Stimulated activated CD8-positive, alpha-beta memory T cell treated with anti-CD3 and anti-CD28 coated beads, Interleukin-15, amount 100 ng/mL, for 4 hours (primary cell): ENCODE results near the gene OXTR.

Source experiments
- DNase-seq, 2 donors: peaks; one replicate each; pipeline ENCODE4 v3.0.0-alpha.2; 2020; ENCODE audit warnings: low read depth in 2 of 2

The OXTR gene

GRCh38 chr3:8767667-8768363 lies 1.6 kb downstream of the OXTR start:
- DNase-seq, result no peak

GRCh38 chr3:8767256-8767666 lies 2.2 kb downstream of the OXTR start:
- no peak for DNase-seq

GRCh38 chr3:8766148-8766547 lies 3.3 kb downstream of the OXTR start:
- no peak for DNase-seq

GRCh38 chr3:8765528-8765927 lies 3.9 kb downstream of the OXTR start:
- DNase-seq, result no peak

GRCh38 chr3:8764528-8764927 lies 4.9 kb downstream of the OXTR start:
- no peak for DNase-seq

GRCh38 chr3:8762607-8763377 lies 6.6 kb downstream of the OXTR start:
- DNase-seq, result no peak

GRCh38 chr3:8761866-8762265 lies 7.5 kb downstream of the OXTR start:
- DNase-seq, result no peak

GRCh38 chr3:8760506-8760905 lies 8.9 kb downstream of the OXTR start:
- DNase-seq, result no peak

- no peak for DNase-seq
Measured at GRCh38 chr3:8760091-8760490, 9.3 kb downstream of the OXTR start.

GRCh38 chr3:8759038-8759707 lies 10.2 kb downstream of the OXTR start:
- DNase-seq, result no peak

GRCh38 chr3:8757551-8758518 lies 11.6 kb downstream of the OXTR start:
- no peak for DNase-seq

GRCh38 chr3:8756671-8757070 lies 12.7 kb downstream of the OXTR start:
- DNase-seq, result no peak

GRCh38 chr3:8755564-8756237 lies 13.7 kb downstream of the OXTR start:
- DNase-seq, result no peak

GRCh38 chr3:8755097-8755496 lies 14.3 kb downstream of the OXTR start:
- DNase-seq, result no peak

- no peak for DNase-seq
Measured at GRCh38 chr3:8752832-8753231, 16.6 kb downstream of the OXTR start.

- DNase-seq, result no peak
Measured at GRCh38 chr3:8749316-8749715, 20.1 kb downstream of the OXTR start.

- DNase-seq, result no peak
Measured at GRCh38 chr3:8746780-8747345, 22.6 kb downstream of the OXTR start.

GRCh38 chr3:8745619-8746370 lies 23.6 kb downstream of the OXTR start:
- no peak for DNase-seq

- no peak for DNase-seq
Measured at GRCh38 chr3:8743911-8744310, 25.5 kb downstream of the OXTR start.

- DNase-seq, result no peak
Measured at GRCh38 chr3:8743021-8743601, 26.3 kb downstream of the OXTR start.
